Gastroesophageal sphincter (tissue), 4 donors: ENCODE measurements around the gene MT1M. TPM values are rescaled to one million over a fixed set of nuclear protein-coding genes. Genes with fewer than 3 reads are reported as not detected.
"Not testable (repeated sequence)": the region's sequence is repeated elsewhere in the genome, so short reads cannot be mapped to it uniquely, and the experiment has no call there.

Experiments used
- ATAC-seq: fragments of 150-250 bp; one replicate; pipeline ENCODE4 v1.9.1; 2016; ENCODE audit warnings: mild to moderate bottlenecking, moderate library complexity
- H3K27ac ChIP-seq, 4 donors: fragments of 200-600 bp; sonication (generic) in 3 of 4; 1 replicate in 3 of 4; 2 replicates in 1 of 4; pipeline ENCODE4 v1.5.1; 2016 to 2019
- H3K27me3 ChIP-seq: fragments of 200-600 bp; sonication (generic); one replicate; pipeline ENCODE4 v1.5.1; 2019
- H3K36me3 ChIP-seq, 2 donors: fragments of 200-600 bp; sonication (generic); one replicate each; pipeline ENCODE4 v1.5.1; 2019; ENCODE audit warnings: control low read depth in 1 of 2
- H3K4me1 ChIP-seq, 3 donors: fragments of 200-600 bp; sonication (generic); 1 replicate in 2 of 3; 2 replicates in 1 of 3; pipeline ENCODE4 v1.5.1; 2016 to 2019; ENCODE audit warnings: control low read depth in 2 of 3
- H3K4me3 ChIP-seq, 2 donors: fragments of 200-600 bp; sonication (generic); one replicate each; pipeline ENCODE4 v1.5.1; 2019; ENCODE audit warnings: mild to moderate bottlenecking in 1 of 2, moderate library complexity in 1 of 2
- H3K9me3 ChIP-seq, 3 donors: fragments of 200-600 bp; sonication (generic); one replicate each; pipeline ENCODE4 v1.5.1; 2017 to 2019; ENCODE audit warnings: control low read depth in 2 of 3
- EP300 ChIP-seq: sonication (generic); formaldehyde crosslinking; IDR thresholded peaks from one replicate; pipeline ENCODE4 v1.6.1; 2017; ENCODE audit warnings: antibody characterized with exemption, mild to moderate bottlenecking
- POLR2A ChIP-seq, 2 donors: fragments of 450-650 bp; IDR thresholded peaks; one replicate each; pipeline ENCODE4 v1.6.1; 2017; ENCODE audit warnings: antibody characterized with exemption in 2 of 2, mild to moderate bottlenecking in 2 of 2, moderate library complexity in 1 of 2
- POLR2AphosphoS5 ChIP-seq: sonication (generic); formaldehyde crosslinking; IDR thresholded peaks from one replicate; pipeline ENCODE4 v1.6.1; 2017; ENCODE audit warnings: antibody characterized with exemption
- WGBS, 2 donors: methylation state at CpG; one replicate each; pipeline ENCODE4 v1.1.5; 2018; ENCODE audit warnings: low coverage in 1 of 2; 5-methylcytosine and 5-hydroxymethylcytosine counted together
- total RNA-seq, 4 donors: library from RNA; depleted of rRNA; stranded (reverse); fragments of >200 nt; gene quantifications; one replicate each; pipeline ENCODE4 v1.1.0, GENCODE V29; 2016
- TF ChIP-seq, protein P1 (sequence below), 4 experiments: fragments of 200-600 bp in 2 of 4; fragments of 450-650 bp in 2 of 4; sonication (generic) in 1 of 4; IDR thresholded peaks; one replicate each; pipeline ENCODE4 v1.5.1; 2017 to 2019; ENCODE audit warnings: antibody characterized with exemption in 4 of 4, mild to moderate bottlenecking in 2 of 4, moderate library complexity in 2 of 4

Gene MT1M
- total RNA-seq, 4 donors from 2014 or later, result 2.6 to 36.9 (median 6.9) TPM

DNA sequence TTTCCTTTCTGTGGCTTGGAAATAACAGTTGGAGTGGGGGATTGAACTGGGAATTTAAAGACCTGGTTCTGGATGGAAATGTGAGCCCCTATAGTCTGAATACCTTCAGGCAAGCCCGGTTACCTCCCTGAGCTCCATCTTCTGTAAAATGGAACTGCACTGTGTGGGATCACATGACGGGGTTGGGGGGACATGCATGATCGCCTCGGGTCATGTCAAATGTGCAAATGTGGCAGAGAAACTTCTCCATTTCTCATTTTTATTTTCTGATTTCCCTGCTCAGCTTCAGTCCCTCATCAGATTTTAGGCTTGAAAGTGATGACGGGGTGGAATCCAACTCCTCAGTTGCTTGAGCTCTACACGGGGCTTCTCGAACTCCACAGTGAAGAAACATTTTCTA is 20.8 kb downstream of the MT1M start:
- no peak for ATAC-seq
- 72 to 76% methylated on average over 6 to 7 of the region's 7 CpGs for WGBS, 2 donors
- TF ChIP-seq EP300, result no peak
- TF ChIP-seq POLR2A (IDR thresholded peaks at IDR 0.05), result no peak
- TF ChIP-seq, protein P1, sequence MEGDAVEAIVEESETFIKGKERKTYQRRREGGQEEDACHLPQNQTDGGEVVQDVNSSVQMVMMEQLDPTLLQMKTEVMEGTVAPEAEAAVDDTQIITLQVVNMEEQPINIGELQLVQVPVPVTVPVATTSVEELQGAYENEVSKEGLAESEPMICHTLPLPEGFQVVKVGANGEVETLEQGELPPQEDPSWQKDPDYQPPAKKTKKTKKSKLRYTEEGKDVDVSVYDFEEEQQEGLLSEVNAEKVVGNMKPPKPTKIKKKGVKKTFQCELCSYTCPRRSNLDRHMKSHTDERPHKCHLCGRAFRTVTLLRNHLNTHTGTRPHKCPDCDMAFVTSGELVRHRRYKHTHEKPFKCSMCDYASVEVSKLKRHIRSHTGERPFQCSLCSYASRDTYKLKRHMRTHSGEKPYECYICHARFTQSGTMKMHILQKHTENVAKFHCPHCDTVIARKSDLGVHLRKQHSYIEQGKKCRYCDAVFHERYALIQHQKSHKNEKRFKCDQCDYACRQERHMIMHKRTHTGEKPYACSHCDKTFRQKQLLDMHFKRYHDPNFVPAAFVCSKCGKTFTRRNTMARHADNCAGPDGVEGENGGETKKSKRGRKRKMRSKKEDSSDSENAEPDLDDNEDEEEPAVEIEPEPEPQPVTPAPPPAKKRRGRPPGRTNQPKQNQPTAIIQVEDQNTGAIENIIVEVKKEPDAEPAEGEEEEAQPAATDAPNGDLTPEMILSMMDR (IDR thresholded peaks at IDR 0.05), result no peak
- no peak for TF ChIP-seq POLR2AphosphoS5
- no peak overlapping the region for H3K4me3 ChIP-seq
- H3K27ac ChIP-seq, result no peak overlapping the region
- H3K9me3 ChIP-seq, result no peaks in the 10 kb centered on the region
- H3K36me3 ChIP-seq, result no peaks in the 10 kb centered on the region
- H3K27me3 ChIP-seq, result peaks cover 32% of the 10 kb centered on the region
- H3K4me1 ChIP-seq, result peaks cover 0 to 11% (median 3%) of the 10 kb centered on the region in 3 donors

- Histone ChIP-seq H3K4me1 (peaks cover 0 to 22% (median 4%) of the 10 kb centered on the region in 3 donors), H3K27ac (peak within 1 kb of the TSS in 3 of 4 donors; percentile 38 to 68 (median 47))
These were observed 25.3 kb downstream of the MT1M start, which contains the start of gene MT1F for GRCh38 chr16:56657555-56658326. Gene MT1F, plus strand, starts transcription at chr16:56657959. Its CDS starts 100 bp downstream, at chr16:56658059.

GRCh38 chr16:56658327-56658875 is 25.9 kb downstream of the MT1M start:
- peak overlapping the region in 1 of 4 donors; percentile 68 for H3K27ac ChIP-seq
- 8 to 80% methylated on average over 1 to 2 of the region's 10 CpGs for WGBS, 2 donors
- TF ChIP-seq POLR2AphosphoS5 (no peak), EP300 (no peak)

More at GRCh38 chr16:56657555-56658326, 25.3 kb downstream of the MT1M start, which contains the start of gene MT1F:
- 0% methylated on average over 1 of the region's 46 CpGs; no CpG with 5 or more reads in 1 of the 2 donors for WGBS, 2 donors
- ATAC-seq, result peak; percentile 77
- H3K27me3 ChIP-seq, result peaks cover 57% of the 10 kb centered on the region
- H3K9me3 ChIP-seq, result no peaks in the 10 kb centered on the region
- H3K36me3 ChIP-seq, result no peaks in the 10 kb centered on the region
- H3K4me3 ChIP-seq, result peak within 1 kb of the TSS; percentile 24 to 55
- TF ChIP-seq EP300, result no peak
- TF ChIP-seq POLR2A (IDR thresholded peaks at IDR 0.05), result no peak
- no peak for TF ChIP-seq POLR2AphosphoS5
- TF ChIP-seq, protein P1 (IDR thresholded peaks at IDR 0.05), result no peak

DNA sequence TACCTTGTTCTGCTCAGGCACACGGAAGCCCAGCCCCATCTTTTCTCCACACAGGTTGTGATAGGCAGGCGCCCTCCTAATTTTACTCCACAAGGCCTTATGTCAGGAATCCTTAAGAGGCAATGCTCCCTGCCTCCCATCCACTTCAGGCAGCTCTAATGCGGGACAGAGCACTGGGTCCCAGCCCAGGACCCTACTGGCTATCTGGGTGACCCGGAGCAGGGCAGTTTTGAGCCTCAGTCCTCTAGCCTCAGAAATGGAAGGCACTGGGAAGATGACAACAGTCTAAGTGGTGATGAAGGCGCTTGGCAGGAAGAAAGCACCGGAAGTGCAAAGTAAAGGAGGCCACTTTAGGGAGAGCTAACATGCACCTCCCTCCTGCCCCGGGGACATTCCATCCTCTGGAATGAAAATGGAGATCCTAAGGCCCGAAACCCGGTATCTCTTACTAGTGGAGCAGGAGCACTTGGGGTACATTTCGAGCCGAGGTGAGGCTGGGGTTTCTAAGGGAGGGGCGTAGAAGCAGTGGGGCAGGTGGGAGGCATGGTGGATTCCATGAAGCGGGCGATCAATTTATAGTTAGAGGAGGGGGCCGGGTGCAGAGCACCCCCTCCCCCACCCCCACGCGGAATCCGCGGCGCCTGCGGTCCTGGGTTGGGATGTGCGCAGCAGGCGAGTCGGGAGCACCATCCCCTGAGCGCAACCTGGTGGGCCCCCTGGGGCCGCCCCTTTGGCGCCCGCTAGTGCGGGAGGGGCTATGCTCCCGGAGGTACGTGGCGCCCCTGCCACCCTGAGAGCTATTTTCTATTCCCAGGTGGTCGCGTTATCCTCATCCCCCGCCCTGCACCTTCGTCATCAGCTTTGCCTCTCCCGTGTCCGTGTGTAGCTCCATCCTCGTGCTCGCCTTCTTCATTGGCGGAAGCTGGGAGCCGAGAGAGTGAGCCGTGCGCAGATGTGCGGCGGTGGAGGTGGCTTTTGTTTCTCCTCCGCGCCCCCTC is 30.2 kb downstream of the MT1M start:
- H3K36me3 ChIP-seq, result no peaks in the 10 kb centered on the region
- 22 to 25% methylated on average over 8 to 9 of the region's 48 CpGs for WGBS, 2 donors
- TF ChIP-seq, protein P1 (IDR thresholded peaks at IDR 0.05), result no peak
- no peak for TF ChIP-seq POLR2AphosphoS5
- no peak for TF ChIP-seq POLR2A (IDR thresholded peaks at IDR 0.05)
- TF ChIP-seq EP300, result no peak
- H3K4me1 ChIP-seq, result peaks cover 0 to 26% (median 8%) of the 10 kb centered on the region in 3 donors
- no peaks in the 10 kb centered on the region for H3K9me3 ChIP-seq
- ATAC-seq, result no peak
- no peak overlapping the region for H3K27ac ChIP-seq
- H3K27me3 ChIP-seq, result peaks cover 100% of the 10 kb centered on the region
- H3K4me3 ChIP-seq, result peak overlapping the region in 1 of 2 donors; percentile 24

More at GRCh38 chr16:56658327-56658875, 25.9 kb downstream of the MT1M start:
- H3K36me3 ChIP-seq, result no peaks in the 10 kb centered on the region
- no peaks in the 10 kb centered on the region for H3K9me3 ChIP-seq
- no peak for ATAC-seq
- peaks cover 0 to 28% (median 8%) of the 10 kb centered on the region in 3 donors for H3K4me1 ChIP-seq
- H3K4me3 ChIP-seq, result peak overlapping the region in 1 of 2 donors; percentile 55
- peaks cover 64% of the 10 kb centered on the region for H3K27me3 ChIP-seq

DNA sequence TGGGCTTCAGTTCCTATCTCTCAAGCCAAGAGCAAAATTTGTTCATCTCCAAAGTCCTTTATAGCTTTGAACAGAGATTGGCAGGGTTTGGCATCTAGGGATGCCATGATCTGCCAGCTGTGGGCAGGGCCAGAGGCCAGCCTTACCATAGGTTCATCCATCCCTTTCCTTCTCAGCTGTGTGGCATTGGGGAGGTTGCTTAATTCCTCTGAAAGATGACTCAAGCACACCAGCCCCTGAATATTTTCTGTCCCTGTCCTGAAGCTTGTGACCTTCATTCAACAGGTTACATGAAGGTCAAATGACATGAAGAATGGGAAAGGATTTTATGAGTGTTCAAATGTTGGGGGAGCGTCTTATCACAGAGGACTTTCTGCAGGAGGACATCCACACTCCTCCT is 32.0 kb downstream of the MT1M start:
- H3K9me3 ChIP-seq, result no peaks in the 10 kb centered on the region
- no peak for TF ChIP-seq POLR2A (IDR thresholded peaks at IDR 0.05)
- TF ChIP-seq EP300, result no peak
- TF ChIP-seq POLR2AphosphoS5, result no peak
- TF ChIP-seq, protein P1 (IDR thresholded peaks at IDR 0.05), result no peak
- peaks cover 100% of the 10 kb centered on the region for H3K27me3 ChIP-seq
- no peak overlapping the region for H3K4me3 ChIP-seq
- no peaks in the 10 kb centered on the region for H3K36me3 ChIP-seq
- H3K27ac ChIP-seq, result no peak overlapping the region
- ATAC-seq, result no peak
- peaks cover 0 to 25% (median 11%) of the 10 kb centered on the region in 3 donors for H3K4me1 ChIP-seq
- 82 to 100% methylated on average over 1 of the region's 1 CpG for WGBS, 2 donors

- ATAC-seq, result peak; percentile 50
- not testable (repeated sequence) for H3K9me3 ChIP-seq, H3K36me3 ChIP-seq, H3K27ac ChIP-seq, H3K4me3 ChIP-seq
- 36 to 68% methylated on average over 2 to 7 of the region's 8 CpGs for WGBS, 2 donors
- Histone ChIP-seq H3K4me1 (peaks cover 0 to 31% (median 17%) of the 10 kb centered on the region in 3 donors), H3K27me3 (peaks cover 100% of the 10 kb centered on the region)
These were observed 33.1 kb downstream of the MT1M start for GRCh38 chr16:56665286-56666261.
